GM21360 (cell line): Measurements from ENCODE around the gene VGLL4.
A peak's percentile ranks its signal among the peaks of the same experiment; 100 is the strongest.

Experiments used
- ATAC-seq: cut with Tn5 transposase; IDR thresholded peaks from one replicate; pipeline ENCODE4 v1.9.1; 2021; ENCODE audit warnings: mild to moderate bottlenecking, moderate library complexity; ENCODE audit not compliant: unreplicated experiment

VGLL4 gene

DNA sequence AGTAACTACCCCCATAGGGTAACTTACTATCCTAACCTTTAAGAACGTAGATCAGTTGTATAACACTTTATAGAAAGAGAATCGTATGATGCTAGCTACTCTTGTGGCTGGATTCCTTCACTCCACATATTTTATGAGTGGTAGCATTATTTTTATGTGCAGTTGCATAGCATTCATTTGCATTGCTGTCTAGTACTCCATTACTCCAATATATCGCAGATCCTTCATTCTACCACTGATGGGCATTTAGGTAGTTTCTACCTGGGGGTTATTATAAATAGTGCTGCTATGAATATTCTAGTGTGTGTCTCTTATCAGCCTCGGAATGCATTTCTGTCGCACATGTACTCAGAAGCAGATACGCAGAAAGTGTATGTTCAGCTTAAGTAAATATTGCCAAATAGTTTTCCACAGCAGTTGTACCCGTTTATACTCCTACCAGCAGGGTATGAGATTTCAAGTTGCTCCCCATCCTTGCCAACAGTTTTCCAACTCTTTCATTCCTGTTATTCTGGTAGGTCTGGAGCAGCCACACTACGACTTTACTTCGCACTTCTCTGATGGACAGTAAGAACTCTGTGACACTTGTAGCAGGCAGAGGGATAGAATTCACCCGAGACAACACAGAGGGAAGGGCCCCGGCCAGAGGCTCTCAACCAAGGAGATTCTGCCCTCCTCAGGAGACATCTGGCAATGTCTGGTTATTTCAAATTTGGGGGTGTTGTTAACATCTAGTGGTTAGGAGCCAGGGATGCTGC is 9.8 kb upstream of the VGLL4 start:
- ATAC-seq: no peak

DNA sequence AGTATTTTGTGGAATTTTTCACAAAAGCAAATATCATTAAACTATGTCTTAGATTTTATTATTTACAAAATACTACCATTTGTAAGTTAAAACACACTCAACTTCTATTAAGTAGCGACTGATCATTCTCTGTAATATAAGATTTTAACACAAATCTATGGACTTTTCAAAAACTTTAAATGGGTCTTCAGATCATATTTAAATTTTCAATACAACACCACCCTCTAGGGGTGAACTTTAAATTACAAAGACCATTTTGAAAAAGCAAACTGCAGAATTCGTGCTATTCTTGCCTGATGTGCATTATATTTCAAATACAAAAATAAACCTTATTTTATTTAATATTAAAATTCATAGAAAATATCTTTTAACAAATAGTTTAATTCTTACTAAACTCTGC is 8.2 kb upstream of the VGLL4 start:
- ATAC-seq: no peak

DNA sequence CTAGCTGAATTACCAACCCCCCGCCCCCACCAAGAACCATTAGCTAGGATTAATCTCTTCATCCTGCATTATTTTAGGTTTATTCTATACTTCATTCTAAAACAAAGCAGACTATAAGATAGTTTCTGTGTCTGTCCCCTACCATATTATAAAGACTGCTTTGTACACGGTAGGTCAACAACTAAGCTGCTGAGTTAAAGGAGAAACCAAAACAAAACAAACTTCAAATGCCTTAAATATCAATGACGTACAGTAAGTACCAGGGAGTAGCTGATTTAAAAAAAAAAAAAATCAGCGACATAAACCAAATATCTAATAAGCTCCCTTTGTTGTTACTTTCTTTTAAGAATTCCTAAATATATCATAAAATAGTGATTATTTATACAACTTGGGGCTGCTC is 7.8 kb upstream of the VGLL4 start:
- ATAC-seq: no peak

DNA sequence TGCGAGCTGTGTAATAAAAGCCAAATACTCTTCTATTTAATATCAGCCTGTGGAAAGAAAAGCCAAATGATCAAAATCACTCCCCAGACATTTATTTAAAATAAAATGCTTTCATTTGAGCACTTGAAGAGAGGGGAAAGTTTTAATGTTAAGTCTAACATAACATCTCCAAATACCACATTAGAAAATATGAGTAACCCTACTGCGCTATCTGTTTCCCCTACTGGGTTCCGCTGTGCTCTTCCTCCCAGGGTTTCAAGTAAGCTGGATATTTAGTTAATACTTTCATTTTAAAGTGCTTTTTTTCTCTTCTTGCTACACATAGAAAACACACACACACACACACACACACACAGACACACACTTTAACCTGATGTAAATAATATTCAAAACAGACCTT is 6.7 kb upstream of the VGLL4 start:
- ATAC-seq: no peak

DNA sequence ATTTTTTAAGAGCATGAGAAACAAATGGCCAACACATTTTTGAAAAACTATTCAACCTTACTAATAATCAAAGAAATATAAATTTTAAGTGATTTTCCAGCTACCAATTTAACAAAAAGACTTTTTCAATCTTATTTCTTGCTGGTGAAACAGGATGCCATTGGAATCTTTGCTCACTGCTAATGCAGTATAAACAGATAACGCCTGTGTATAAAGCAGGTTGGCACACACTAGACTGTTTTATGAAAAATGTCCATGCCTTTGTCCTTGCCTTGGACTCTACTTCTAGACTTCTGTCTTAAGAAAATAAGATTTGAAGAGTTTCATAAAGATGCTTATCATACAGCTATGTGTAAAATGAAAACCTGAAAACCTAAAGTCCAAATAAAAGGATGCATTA is 5.0 kb upstream of the VGLL4 start:
- no peak for ATAC-seq

DNA sequence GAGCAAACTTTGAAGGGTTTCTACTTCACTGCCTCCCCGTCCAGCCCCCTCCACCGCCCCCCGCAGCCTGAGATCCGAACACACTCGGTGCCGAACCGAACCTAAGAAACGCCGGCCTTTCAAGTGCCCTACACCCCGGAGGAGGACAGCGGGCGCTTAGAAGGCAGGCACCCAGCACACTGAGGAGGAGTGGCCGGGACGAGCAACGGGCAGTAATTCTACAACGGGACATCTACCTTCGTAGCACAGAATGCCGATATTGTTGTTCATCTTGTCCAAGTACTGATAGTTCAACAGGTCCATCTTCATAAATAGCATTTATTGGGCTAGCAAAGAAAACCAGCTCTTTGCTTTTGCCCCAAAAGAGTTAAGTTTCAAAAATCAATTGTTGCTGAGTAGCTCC is 513 bp downstream of the VGLL4 start:
- peak; percentile 10 for ATAC-seq

DNA sequence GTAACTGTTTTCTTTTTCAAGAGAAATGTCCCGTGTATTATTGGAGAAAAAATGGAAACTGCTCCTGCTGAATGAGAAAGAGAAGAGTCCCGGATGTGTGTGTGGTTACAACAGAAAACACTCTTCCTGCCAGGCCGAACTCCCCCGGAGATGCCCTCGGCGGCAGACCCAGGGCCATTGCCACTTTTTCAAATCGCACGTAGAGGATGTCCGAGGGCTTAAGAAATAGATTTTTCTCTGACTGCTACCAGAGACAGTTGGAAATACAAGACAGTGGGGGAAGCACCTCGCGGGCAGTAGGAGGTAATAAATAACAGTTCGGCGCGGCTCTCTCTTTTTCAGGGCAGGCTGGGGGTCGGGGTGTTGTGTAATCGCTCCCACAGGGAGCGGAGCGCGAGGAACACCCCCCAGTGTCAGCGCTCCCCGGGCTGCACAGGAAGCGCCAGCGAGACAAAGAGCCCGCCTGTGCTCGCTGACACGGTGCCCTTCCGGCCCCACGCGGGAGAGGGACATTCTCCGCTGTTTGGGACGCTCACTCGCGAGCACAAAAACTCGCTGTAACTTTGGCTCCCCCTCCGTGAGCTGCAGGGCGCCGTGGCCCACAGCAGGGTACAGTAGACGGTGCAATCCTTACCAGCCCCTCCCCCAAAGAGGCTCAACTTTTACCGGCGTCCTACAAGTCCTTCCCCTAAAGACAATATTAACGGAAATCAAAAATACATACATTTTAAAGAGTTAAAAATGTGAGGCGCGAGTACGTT is 1.1 kb downstream of the VGLL4 start:
- peak; percentile 56 for ATAC-seq

DNA sequence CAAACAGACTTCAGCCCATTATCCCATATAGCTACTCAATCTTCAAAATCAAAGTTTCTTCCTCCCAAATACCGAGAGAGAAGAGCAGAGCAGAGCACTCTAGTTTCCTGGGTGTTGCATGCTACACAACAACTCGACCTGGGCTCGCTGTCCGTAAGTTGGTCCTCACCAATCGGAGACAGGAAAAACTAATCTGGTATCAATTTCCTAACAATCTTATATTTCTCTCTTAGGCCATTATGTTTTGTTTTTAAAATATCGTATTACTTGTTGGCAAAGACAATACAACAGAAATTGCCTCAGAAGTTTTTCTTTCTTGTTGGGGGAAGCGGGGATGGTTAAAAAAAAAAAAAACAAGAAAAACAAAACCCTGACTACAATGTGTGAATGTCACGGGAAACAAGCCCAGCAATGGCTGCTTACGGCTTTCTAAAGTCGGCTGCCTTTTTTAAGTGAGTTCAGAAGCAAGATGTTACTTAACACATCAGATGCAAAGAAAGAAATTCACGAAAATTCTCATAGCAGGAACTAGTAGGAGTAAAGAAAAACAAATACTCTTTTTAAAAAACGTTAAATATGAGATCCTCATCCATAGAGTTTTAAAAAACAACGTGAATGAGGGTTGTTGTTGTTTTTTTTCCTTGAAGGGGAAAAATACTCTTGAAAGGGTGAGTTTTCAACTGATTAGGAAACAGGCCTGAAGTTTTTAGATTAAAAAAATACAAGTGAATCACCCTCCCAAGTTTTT is 1.9 kb downstream of the VGLL4 start:
- ATAC-seq: no peak

DNA sequence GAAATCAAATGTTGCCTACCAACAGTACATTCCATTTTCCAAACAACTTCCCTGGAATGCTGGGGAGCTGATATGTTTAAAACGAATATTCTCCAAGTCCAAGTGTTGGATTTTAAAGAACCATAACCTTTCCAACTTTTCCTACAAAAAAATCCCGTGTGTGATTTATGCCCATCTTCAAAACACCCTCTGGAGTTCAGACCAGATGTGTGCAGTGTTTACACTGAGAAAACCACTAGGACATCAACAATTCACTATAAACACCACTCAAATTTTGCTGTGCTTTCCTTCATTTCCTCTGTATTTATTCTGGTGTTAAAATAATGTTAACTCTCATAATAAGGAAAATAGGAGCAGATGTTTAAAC is 2.4 kb downstream of the VGLL4 start:
- no peak for ATAC-seq

DNA sequence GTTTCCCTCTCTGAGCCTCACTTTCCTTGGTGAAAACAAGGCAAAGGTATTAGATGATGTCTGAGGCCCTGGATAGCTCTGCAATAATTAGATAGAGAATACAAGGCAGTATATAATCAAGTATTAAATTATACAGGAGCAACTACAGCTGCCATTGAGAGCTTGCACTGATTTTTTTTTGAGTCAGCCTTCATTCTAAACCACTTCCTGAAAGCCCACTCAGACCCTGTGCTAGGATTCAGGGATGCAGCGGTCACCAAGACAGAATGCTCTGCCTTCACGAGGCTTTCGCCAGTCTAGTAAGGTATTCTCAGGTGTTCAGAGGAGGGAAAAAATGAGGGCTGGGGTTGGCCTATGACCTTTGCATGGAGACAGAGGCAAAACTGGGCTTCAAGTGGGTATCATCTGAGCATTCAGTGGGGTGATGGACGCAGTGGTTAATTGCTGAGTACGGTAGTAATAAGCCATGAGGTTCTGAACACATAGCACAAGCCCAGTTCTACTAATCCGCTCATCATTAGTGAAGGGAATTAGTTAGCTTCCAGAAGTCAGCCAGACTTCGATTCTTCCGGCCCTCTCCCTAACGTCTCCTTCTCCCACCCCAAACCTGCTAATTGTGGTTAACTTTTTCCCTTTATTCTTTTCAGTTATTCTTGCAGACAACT is 3.6 kb downstream of the VGLL4 start:
- ATAC-seq: no peak

DNA sequence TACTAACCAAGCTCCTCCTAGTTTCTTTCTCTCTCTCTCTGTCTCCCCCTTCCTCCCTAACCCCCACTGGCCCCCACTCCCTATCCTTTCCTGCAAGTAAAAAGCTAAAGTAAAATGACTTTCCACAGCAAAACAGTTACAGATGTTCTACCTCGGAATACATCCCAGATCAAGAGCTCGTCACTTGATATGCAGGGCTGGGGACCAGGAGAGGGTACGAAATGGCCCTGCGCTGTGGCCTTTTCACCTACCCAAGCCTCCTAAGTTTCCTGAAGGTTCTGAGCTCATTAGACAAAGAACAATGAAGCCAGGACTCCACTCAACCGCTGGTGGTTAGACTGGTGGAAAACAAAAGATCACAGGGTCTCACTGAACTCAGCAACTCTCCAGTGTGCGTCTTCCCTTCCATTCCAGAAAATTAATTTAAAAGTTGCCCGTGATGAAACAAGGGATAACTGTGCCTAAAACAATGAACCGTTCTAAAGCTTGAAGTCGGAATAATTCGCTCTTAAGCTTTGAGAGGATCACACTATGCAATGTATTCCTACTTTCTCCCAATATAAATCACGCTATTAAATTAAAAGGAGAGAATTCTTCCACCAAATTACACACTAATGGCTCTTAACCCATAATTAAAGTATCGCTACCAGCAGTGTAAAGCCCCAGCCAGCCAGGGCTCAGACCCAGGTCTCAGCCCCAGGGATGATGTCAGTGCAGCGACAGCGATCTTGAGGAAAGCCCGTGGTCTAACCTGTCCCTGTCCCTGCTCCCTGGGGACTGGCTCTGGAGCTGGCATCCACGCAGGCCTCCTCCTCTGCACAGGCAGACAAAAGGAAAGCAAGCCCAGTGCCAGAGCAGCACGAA is 5.0 kb downstream of the VGLL4 start:
- no peak for ATAC-seq

DNA sequence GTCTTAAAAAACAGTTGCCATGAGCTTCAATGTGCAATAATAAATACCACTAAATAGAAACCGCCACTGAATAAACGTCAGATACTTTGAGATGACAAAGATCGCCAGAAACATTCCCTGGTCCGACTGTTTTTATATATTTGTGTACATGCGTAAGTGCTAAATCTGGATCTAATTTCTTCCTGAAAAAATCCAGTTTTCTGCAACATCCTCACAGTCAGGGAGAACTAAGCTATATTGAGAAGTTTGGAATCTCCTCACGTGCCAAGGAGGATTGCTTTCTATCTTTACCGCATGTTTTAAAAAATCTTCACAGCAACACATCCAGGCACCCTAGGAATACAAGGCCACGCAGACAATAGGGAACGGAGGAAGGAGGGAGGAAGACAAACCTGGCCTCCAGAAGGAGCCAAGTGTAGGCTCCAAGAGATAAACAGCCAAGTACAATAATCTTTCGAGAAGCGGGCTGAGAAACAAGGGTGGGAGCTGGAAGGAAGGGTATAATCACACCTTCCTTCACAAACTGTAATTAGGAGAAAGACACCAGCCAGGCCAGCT is 5.7 kb downstream of the VGLL4 start:
- no peak for ATAC-seq

DNA sequence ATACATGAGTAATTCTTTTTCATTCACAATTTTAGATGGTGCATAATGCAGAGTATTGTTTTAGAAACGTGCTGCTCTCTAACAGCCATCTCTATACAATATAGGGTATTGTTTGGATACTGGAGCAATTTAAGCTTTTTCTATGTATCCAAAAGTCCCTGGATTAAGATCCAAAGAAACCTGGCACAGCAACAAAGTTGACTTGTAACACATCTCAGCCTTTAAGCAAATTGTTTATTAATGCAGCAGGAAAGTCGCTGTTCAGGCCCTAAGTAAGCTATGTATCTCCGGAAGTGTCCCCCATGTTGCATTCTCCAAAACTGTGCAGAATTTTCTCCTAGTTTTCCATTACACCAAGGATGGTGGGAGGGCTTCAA is 7.3 kb downstream of the VGLL4 start:
- no peak for ATAC-seq

DNA sequence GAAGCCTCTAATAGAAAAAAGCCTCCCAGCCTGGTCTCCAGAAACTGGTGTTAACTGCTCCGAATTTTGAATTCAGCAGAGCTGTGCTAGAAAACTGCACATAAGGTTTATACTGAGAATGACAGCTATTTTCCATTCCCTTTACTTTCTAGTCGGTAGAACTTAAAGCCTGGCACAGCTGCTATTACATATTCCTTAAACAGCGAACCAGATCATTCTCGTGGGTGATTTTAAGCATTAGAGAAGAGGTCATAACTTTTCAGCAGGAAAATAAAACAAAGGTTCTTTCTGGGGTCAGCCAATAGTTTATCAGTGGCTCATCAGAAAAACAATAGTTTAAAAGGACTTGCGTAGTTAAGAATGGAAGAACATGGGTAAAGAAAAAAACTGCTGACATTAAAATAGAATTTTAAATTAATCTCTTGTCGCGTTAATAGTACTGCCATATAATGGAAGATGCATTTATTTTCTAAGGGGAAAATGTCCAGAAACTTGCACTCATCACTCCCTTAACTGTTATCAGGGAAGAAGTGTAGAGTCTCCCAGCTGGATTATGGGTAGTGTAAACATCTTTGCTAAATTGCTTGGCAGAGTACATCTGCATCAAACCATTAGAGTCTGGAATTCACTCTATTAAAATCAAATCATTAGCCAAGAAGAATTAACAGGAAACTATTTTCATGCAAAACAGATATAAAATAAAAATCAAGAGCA is 7.9 kb downstream of the VGLL4 start:
- ATAC-seq: no peak

DNA sequence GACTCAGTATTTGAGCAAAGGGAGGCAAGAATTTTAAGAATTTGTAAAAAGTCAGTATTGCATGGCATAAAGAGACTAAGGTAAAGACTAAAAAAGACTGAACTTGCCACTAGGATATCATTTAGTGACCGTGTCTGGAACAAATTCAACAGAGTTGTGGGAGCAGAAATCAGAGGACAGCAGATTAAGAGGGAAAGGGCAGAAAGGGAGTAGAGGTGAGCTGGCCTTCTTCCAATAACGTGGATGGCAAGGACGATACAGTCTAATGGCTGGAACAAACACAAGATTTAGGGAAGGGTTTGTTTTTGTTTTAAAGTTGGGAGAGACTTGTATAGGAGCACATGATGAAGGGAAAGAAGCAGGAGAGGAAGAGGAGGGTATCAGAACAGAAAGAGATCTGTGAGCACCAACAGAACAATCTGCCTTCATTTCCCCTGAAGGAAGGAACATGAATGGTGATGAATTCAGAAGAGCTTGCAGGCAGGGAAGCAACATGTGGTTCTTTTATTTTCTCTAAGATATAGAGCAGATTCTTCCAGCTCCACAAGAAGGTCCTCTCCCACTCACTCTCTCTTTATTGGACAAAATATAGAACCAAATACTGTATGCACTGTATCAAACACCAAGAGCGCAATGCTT is 8.6 kb downstream of the VGLL4 start:
- ATAC-seq: no peak

DNA sequence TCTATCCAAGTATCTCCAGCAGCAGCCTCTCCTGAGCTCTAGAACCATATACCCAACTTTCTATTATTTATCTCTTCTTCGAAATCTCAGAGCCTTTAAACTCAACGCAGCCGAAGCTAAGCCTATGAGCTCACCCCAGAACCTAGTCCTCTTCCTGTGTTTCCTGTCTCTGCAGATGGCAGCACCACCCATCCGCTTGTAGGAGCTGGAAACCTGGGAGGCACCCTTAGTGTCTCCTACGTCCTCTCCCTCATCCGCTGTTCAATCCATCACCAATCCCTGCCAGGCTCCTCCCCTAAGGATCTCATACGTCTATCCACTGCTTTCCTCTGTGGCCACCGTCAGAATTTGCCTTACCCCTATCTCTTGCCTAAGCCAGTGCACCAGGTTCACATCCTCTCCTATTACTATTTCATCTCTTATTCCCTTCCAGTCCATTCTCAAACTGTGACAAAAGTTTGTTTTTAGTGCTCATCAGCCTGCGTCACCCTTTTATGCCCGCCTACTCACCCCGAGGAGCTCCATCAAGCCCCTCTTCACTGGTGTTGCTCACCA is 9.6 kb downstream of the VGLL4 start:
- ATAC-seq: no peak

DNA sequence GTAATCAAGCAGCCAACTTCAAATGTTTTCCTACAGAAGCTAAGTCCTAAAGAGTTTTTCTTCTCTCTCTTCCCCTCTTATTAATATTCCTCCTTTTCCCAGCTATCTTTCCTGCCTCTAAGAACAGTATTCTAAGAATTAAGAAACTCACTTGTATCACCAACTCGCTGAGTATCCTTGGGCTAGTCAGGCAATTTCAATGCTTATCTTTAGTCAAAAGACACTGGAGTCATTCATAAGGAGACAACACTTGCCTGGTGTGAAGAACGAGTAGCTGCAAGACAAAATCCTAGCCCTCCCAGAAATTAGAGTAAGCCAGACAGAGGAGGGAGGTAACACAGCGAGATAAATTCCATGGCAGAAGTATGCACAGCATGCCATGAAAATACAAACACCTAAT is 10.7 kb downstream of the VGLL4 start:
- ATAC-seq: no peak

DNA sequence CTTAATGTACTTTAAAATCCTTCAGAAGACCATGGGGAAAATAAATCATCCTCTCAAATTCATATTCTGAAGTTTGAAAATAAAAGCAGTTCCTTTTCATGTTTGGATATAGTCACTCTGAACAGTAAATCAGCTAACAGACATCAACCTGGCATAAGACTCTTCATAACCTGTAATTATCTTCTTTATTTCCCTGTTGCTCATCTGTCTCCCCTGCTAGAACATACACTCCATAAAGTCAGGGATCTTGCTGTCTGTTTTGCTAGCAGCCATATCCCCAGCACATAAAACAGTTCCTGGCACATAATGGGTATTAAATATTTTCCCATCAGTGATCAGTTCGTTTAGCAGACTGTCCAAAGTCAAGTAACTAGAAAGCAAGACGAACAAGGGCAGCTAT is 11.2 kb downstream of the VGLL4 start:
- ATAC-seq: no peak

DNA sequence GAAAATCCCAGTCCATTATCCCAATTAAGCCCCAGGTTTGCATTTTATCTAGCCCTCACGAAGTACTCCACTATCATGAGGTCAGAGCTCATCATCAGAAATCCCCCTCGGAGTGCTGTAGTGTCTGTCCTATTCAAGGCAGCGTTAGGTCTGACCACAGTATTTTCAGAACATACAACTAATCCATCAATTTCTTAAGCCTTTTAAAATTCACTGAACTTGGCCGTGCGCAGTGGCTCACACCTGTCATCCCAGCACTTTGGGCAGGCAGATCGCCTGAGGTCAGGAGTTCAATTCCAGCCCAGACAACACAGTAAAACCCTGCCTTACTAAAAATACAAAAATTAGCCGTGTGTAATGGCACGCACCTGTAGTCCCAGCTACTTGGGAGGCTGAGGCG is 11.9 kb downstream of the VGLL4 start:
- ATAC-seq: no peak
